ENCODE measurements around the gene SERINC1. TPM values are rescaled to one million over a fixed set of nuclear protein-coding genes. Genes with fewer than 3 reads are reported as not detected.

Gene SERINC1
- total RNA-seq, 1 donor from 2014 or later: 51.3 TPM

DNA sequence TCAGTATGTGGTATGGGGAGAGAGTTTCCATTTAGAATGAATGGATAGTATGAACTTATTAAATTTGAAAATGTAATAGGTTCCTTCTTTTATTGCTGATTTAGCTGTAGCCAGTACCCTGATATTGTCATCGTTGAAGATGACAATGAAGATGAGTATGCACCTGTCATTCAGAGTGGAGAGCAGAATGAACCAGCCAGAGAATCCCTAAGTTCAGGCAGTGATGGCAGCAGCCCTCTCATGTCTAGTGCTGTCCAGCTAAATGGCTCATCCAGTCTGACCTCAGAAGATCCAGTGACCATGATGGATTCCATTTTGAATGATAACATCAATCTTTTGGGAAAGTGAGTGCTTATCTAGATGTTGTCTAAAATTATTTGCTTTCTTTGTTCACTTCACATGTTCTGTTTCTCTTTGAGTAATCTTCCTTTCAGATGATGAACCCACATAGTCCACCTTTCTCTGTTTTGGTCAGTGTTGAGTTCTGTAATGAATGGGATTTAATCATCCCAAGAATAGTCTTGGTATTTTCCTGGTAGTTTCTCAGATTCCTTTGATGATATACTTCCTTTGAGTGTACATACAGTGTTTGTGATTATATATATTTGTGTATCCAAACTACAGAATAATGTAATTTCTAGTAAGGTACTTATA lies 48.9 kb downstream of the SERINC1 start:
- Mint-ChIP-seq H3K4me3 (no peak overlapping the region), H3K9me3 (no peaks in the 10 kb centered on the region), H3K27ac (ENCODE audit: unreplicated experiment) (no peak overlapping the region), H3K27me3 (ENCODE audit: low read depth) (no peaks in the 10 kb centered on the region), H3K36me3 (ENCODE audit: low read depth) (peaks cover 10% of the 10 kb centered on the region), H3K4me1 (no peaks in the 10 kb centered on the region)
- no peak for DNase-seq (ENCODE audit: low read depth, low spot score)
- TF ChIP-seq, protein P1, sequence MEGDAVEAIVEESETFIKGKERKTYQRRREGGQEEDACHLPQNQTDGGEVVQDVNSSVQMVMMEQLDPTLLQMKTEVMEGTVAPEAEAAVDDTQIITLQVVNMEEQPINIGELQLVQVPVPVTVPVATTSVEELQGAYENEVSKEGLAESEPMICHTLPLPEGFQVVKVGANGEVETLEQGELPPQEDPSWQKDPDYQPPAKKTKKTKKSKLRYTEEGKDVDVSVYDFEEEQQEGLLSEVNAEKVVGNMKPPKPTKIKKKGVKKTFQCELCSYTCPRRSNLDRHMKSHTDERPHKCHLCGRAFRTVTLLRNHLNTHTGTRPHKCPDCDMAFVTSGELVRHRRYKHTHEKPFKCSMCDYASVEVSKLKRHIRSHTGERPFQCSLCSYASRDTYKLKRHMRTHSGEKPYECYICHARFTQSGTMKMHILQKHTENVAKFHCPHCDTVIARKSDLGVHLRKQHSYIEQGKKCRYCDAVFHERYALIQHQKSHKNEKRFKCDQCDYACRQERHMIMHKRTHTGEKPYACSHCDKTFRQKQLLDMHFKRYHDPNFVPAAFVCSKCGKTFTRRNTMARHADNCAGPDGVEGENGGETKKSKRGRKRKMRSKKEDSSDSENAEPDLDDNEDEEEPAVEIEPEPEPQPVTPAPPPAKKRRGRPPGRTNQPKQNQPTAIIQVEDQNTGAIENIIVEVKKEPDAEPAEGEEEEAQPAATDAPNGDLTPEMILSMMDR (conservative IDR thresholded peaks at IDR 0.05): no peak

DNA sequence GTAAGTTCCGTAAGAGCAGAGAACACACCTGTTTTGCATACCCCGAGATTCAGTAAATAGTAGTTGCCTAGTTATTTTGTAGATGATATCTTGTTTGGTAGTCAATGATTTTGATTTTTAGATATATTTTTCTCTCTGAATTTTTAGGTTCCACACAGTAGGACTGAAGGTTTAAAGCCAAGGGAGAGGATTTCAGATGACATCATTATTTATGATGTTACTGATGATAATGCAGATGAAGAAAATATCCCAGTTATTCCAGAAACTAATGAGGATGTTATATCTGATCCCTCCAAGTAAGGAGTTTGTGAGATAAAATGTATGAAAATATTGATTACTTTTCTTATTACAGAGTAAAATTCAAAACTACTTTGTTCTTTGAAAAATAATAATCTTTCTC lies 49.6 kb downstream of the SERINC1 start:
- TF ChIP-seq, protein P1 (conservative IDR thresholded peaks at IDR 0.05): no peak

DNA sequence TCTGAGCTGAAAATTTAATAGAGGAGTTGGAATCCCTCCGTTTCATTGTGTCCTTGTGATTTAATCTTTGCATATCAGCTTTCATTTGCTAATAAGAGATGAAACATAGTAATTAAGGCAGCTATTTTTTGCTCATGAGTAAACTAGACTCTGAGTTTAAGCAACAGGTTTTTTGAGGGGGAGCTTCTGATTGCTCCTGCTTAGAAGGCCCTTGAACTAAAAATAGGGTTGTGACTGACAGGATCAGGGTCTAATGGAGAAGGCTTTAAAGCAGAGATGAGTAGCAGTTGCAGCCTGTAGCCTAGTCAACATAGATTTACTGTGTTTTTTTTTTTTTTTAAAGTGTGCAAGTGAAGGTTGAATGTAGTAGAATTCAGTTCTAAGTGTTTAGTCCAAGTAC lies 54.8 kb downstream of the SERINC1 start:
- no peak overlapping the region for H3K27ac Mint-ChIP-seq (ENCODE audit: unreplicated experiment)
- no peaks in the 10 kb centered on the region for H3K4me1 Mint-ChIP-seq
- TF ChIP-seq, protein P1 (conservative IDR thresholded peaks at IDR 0.05): no peak
- H3K9me3 Mint-ChIP-seq: no peaks in the 10 kb centered on the region
- peaks cover 5% of the 10 kb centered on the region for H3K36me3 Mint-ChIP-seq (ENCODE audit: low read depth)
- H3K27me3 Mint-ChIP-seq (ENCODE audit: low read depth): no peaks in the 10 kb centered on the region
- H3K4me3 Mint-ChIP-seq: no peak overlapping the region
- DNase-seq (ENCODE audit: low read depth, low spot score): no peak

More for the DNA sequence above, 49.6 kb downstream of the SERINC1 start:
- Mint-ChIP-seq H3K36me3 (ENCODE audit: low read depth) (peaks cover 10% of the 10 kb centered on the region), H3K4me3 (no peak overlapping the region), H3K27ac (ENCODE audit: unreplicated experiment) (no peak overlapping the region), H3K4me1 (no peaks in the 10 kb centered on the region), H3K9me3 (no peaks in the 10 kb centered on the region), H3K27me3 (ENCODE audit: low read depth) (no peaks in the 10 kb centered on the region)
- DNase-seq (ENCODE audit: low read depth, low spot score): no peak

DNA sequence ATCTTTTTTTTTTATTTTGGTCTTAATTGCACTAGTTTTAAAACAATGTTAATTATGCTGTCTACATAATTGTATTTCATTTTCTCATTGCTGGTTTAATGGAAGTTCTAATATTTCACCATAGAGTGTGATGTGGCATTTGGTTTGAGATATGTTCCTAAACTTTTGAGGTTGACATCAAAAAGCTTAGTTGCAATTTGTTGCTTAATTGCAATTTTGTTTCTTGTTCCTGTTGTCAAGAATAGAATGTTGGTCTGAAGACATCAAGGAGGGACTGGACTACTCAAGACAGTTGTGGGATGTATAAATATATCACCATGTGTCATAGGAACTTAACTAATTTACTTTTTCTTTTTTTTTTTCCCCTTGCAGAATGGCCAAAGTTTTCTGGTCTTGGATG lies 59.6 kb downstream of the SERINC1 start:
- no peak overlapping the region for H3K27ac Mint-ChIP-seq (ENCODE audit: unreplicated experiment)
- DNase-seq (ENCODE audit: low read depth, low spot score): no peak
- peaks cover 21% of the 10 kb centered on the region for H3K4me1 Mint-ChIP-seq
- TF ChIP-seq, protein P1 (conservative IDR thresholded peaks at IDR 0.05): no peak
- no peak overlapping the region for H3K4me3 Mint-ChIP-seq
- no peaks in the 10 kb centered on the region for H3K27me3 Mint-ChIP-seq (ENCODE audit: low read depth)
- no peaks in the 10 kb centered on the region for H3K9me3 Mint-ChIP-seq
- H3K36me3 Mint-ChIP-seq (ENCODE audit: low read depth): peaks cover 8% of the 10 kb centered on the region

DNA sequence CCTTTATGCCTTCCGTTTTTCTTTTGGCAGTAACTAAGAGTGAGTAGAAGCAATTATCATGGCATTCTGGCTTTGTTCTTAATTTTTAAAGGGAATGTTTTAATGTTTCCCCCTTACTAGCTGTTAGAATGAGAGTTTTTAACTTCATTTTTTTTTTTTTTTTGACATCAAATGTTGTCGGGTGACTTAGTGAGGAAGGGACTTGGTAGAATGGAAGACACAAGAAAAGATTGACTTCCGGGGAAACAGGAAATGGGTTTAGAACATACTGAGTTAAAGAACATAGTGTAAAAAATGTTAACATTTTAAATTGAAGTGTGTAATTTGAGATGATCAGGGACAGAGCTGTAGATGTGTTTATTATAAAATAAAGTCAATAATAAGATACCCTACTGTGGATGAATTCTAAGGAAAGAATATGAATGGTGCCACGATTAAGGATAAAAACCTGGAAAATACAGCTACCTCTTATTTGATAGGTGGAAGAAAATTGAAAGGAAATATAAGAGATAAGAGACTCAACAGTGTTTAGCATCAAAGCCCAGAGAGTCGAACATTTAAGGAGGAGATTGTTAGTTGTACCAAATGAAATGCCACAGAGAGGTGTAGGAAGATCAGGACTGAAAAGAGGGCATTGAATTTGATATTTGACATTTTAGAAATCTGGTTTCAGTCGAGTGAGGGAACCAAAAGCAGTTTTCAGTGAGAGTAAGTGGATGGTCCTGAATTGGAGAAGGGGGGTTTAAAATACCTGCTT lies 62.7 kb downstream of the SERINC1 start:
- DNase-seq (ENCODE audit: low read depth, low spot score): no peak
- Mint-ChIP-seq H3K27ac (ENCODE audit: unreplicated experiment) (no peak overlapping the region), H3K4me1 (peaks cover 30% of the 10 kb centered on the region), H3K27me3 (ENCODE audit: low read depth) (no peaks in the 10 kb centered on the region), H3K36me3 (ENCODE audit: low read depth) (peaks cover 18% of the 10 kb centered on the region), H3K4me3 (no peak overlapping the region), H3K9me3 (peaks cover 5% of the 10 kb centered on the region)
- TF ChIP-seq, protein P1 (conservative IDR thresholded peaks at IDR 0.05): no peak

Measured in neural crest cell (in vitro differentiated cells).